Upper lobe of left lung (tissue), 4 donors: ENCODE measurements around the gene HYAL1.

ENCODE experiments used
- EP300 ChIP-seq, 4 donors: sonication (generic); formaldehyde crosslinking; IDR thresholded peaks; one replicate each; pipeline ENCODE4 v1.5.1; 2017; ENCODE audit warnings: antibody characterized with exemption in 4 of 4, control low read depth in 2 of 4
- TF ChIP-seq, protein P1 (sequence below), 6 experiments: fragments of 450-650 bp in 4 of 6; fragments of 200-600 bp in 2 of 6; sonication (generic) in 2 of 6; IDR thresholded peaks; one replicate each; pipeline ENCODE4 v1.5.1; 2016 to 2019; ENCODE audit warnings: antibody characterized with exemption in 6 of 6

DNA sequence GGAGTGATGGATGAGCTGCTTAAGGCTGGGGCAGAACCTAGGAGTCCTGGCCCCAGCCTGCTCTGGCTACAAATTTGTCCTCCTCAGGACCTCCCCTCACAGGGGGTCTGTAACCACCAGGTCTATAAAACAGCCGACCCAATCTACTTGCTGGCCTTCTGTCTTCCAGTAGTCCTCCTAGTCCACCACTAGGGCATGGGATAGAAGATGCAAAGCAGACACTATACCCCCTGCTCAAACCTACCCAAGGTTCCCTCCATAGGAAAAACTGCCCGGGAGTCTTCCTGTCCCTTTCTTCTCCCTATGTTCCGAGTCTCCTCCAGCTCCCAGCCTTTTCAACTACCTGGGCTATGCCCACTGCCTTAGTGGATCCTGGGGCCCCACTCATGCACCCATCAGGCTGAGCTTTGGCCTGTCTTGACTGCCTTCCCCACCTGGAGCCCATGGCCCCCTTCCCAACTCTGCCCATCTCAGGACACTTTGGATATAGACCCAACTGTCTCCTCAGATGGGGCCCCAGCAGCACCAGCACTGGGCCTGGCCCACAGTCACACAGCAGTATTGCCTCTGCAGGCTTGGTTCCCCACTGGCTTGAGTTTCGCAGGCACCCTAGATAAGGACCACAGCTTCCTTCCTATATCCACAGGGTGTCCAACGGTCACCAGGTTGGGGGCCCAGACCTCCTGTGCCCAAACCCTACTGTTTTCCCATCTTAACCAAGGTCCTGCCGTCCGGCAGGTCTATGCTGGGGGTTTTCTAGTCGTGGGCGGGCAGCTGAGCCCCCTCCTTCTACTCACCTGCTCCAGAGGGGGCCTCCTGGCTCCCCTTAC lies 5.3 kb downstream of the HYAL1 start:
- TF ChIP-seq, protein P1, sequence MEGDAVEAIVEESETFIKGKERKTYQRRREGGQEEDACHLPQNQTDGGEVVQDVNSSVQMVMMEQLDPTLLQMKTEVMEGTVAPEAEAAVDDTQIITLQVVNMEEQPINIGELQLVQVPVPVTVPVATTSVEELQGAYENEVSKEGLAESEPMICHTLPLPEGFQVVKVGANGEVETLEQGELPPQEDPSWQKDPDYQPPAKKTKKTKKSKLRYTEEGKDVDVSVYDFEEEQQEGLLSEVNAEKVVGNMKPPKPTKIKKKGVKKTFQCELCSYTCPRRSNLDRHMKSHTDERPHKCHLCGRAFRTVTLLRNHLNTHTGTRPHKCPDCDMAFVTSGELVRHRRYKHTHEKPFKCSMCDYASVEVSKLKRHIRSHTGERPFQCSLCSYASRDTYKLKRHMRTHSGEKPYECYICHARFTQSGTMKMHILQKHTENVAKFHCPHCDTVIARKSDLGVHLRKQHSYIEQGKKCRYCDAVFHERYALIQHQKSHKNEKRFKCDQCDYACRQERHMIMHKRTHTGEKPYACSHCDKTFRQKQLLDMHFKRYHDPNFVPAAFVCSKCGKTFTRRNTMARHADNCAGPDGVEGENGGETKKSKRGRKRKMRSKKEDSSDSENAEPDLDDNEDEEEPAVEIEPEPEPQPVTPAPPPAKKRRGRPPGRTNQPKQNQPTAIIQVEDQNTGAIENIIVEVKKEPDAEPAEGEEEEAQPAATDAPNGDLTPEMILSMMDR (IDR thresholded peaks at IDR 0.05), result no peak
- TF ChIP-seq EP300 (IDR thresholded peaks at IDR 0.05), result no peak
